Vagina (tissue), 2 donors: ENCODE results near the gene DNTT.

ENCODE experiments used
- CTCF ChIP-seq, 3 experiments: fragments of 450-650 bp in 2 of 3; fragments of 200-600 bp in 1 of 3; sonication (generic) in 1 of 3; IDR thresholded peaks; one replicate each; pipeline ENCODE4 v1.5.1; 2017 to 2019; ENCODE audit warnings: antibody characterized with exemption in 3 of 3, mild to moderate bottlenecking in 2 of 3, moderate library complexity in 2 of 3
- POLR2A ChIP-seq, 2 donors: fragments of 450-650 bp; IDR thresholded peaks; one replicate each; pipeline ENCODE4 v1.6.1; 2017; ENCODE audit warnings: antibody characterized with exemption in 2 of 2, mild to moderate bottlenecking in 2 of 2, moderate library complexity in 2 of 2

GRCh38 chr10:96310321-96310669, 6.1 kb downstream of the DNTT start:
- TF ChIP-seq CTCF (IDR thresholded peaks at IDR 0.05) (no peak), POLR2A (IDR thresholded peaks at IDR 0.05) (no peak)
